GM21515 (cell line): ENCODE results near the gene ITIH4.

ENCODE experiments used
- ATAC-seq: cut with Tn5 transposase; IDR thresholded peaks from one replicate; pipeline ENCODE4 v1.9.1; 2021; ENCODE audit not compliant: unreplicated experiment

Gene ITIH4

GRCh38 chr3:52834871-52835501 is 4.5 kb upstream of the ITIH4 start, which contains the start of gene MUSTN1:
Gene MUSTN1 (minus strand): TSS chr3:52835019. CDS start chr3:52834948, 71 bp downstream.
- no peak for ATAC-seq

GRCh38 chr3:52833202-52833601 is 2.7 kb upstream of the ITIH4 start:
- ATAC-seq = no peak

GRCh38 chr3:52831500-52832301 is 1.2 kb upstream of the ITIH4 start:
- ATAC-seq = no peak

GRCh38 chr3:52829906-52830463 is 487 bp downstream of the ITIH4 start:
- no peak for ATAC-seq

GRCh38 chr3:52829482-52829881 is 990 bp downstream of the ITIH4 start:
- ATAC-seq = no peak

- ATAC-seq = no peak
Measured at GRCh38 chr3:52827866-52828376, 2.6 kb downstream of the ITIH4 start.

- ATAC-seq = no peak
Measured at GRCh38 chr3:52827441-52827840, 3.0 kb downstream of the ITIH4 start.

GRCh38 chr3:52824037-52824436 is 6.4 kb downstream of the ITIH4 start:
- no peak for ATAC-seq

GRCh38 chr3:52822363-52822762 is 8.1 kb downstream of the ITIH4 start:
- ATAC-seq = no peak

GRCh38 chr3:52820736-52821135 is 9.7 kb downstream of the ITIH4 start:
- ATAC-seq = no peak

GRCh38 chr3:52819936-52820335 is 10.5 kb downstream of the ITIH4 start:
- no peak for ATAC-seq

- ATAC-seq = no peak
Measured at GRCh38 chr3:52817860-52818259, 12.6 kb downstream of the ITIH4 start.

GRCh38 chr3:52817221-52817620 is 13.3 kb downstream of the ITIH4 start:
- ATAC-seq = no peak

GRCh38 chr3:52816654-52817053 is 13.8 kb downstream of the ITIH4 start:
- ATAC-seq = no peak

- no peak for ATAC-seq
Measured at GRCh38 chr3:52816199-52816598, 14.3 kb downstream of the ITIH4 start.

- ATAC-seq = no peak
Measured at GRCh38 chr3:52813810-52814209, 16.7 kb downstream of the ITIH4 start.

- no peak for ATAC-seq
Measured at GRCh38 chr3:52811452-52812011, 18.9 kb downstream of the ITIH4 start.

GRCh38 chr3:52810923-52811322 is 19.5 kb downstream of the ITIH4 start:
- no peak for ATAC-seq

GRCh38 chr3:52809662-52810377 is 20.7 kb downstream of the ITIH4 start:
- ATAC-seq = no peak

GRCh38 chr3:52809149-52809548 is 21.3 kb downstream of the ITIH4 start:
- ATAC-seq = no peak
